GM19395 (cell line): Measurements from ENCODE around the gene SOS1.

Experiments
- ATAC-seq: cut with Tn5 transposase; IDR thresholded peaks from one replicate; pipeline ENCODE4 v1.9.1; 2021; ENCODE audit warnings: mild to moderate bottlenecking, moderate library complexity; ENCODE audit not compliant: unreplicated experiment

The SOS1 gene

GRCh38 chr2:38935568-38936172 is 185.2 kb downstream of the SOS1 start:
- no peak for ATAC-seq

DNA sequence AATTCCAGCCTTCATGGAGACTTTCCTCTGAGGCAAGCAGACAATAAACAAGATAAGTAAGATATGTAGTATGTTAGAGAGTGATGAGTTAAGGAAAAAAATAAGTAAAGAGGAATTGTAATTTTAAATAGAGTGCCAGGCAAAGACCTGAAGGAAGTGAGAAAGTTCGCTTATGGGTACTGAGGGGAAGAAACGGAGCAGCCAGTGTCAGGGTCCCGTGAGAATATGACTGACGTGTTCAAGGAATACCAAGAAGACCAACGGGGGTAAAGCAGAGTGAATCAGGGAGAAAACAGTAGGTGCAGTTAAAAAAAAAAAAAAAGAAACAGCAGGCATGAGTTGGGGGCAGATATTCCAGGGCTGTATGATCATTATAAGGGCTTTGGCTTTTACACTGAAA is 186.1 kb downstream of the SOS1 start:
- ATAC-seq, result no peak

DNA sequence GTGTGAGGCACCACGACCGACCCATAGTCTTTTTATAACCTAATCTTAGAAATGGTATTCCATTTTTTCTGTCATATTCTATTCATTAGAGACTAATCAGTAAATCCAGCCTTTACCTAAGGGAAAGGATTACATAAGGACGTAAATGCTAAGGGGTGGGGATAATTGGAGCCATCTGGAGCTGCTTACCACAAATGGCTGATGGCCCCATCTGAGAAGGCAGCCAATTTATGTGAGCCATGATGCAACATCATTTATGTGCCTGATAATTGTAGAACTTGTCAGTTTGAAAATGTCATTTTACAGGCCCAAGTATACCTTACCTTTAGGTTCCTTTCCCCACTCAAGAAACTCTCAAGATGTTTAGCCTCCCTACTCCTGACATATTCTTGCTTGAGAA is 187.2 kb downstream of the SOS1 start:
- ATAC-seq, result no peak

DNA sequence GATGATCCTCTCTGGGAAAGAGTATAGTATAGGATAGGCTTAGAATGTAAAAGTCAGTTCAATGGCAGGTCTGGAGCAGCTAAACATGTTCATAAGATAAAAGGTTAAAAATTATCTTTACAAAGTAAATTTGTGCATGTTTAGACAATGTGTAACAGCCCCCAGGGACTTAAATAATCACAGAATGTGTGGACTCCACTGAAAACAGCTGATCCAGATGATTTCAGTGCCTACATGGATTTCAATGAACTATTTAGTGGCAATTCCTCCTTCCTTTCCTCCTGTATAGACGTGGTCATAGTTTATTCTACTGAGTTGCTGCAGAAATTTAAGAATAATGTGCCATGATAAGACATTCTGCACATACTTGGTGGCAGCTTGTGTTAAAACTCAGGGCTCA is 188.3 kb downstream of the SOS1 start:
- no peak for ATAC-seq
